Progenitor cell of endocrine pancreas (in vitro differentiated cells): Measurements from ENCODE around the gene LMO7. TPM values are rescaled to one million over a fixed set of nuclear protein-coding genes. Genes with fewer than 3 reads are reported as not detected.
A peak's percentile ranks its signal among the peaks of the same experiment; 100 is the strongest.

Source experiments
- DNase-seq: peaks from one replicate; pipeline ENCODE4 v3.0.0; 2021; ENCODE audit warnings: low spot score; ENCODE audit not compliant: unreplicated experiment
- H3K27ac Mint-ChIP-seq: 2 replicates; pipeline ENCODE4 v1.8.0; 2021; ENCODE audit warnings: mild to moderate bottlenecking, moderate library complexity, mixed read lengths
- H3K27me3 Mint-ChIP-seq: 2 replicates; pipeline ENCODE4 v1.8.0; 2021; ENCODE audit warnings: mixed read lengths
- H3K36me3 Mint-ChIP-seq: 2 replicates; pipeline ENCODE4 v1.8.0; 2022; ENCODE audit warnings: mixed read lengths; ENCODE audit not compliant: insufficient read depth
- H3K4me1 Mint-ChIP-seq: 2 replicates; pipeline ENCODE4 v1.8.0; 2021; ENCODE audit warnings: low read depth, mixed read lengths
- H3K4me3 Mint-ChIP-seq: 2 replicates; pipeline ENCODE4 v1.8.0; 2021; ENCODE audit warnings: low read depth, mild to moderate bottlenecking, moderate library complexity, mixed read lengths
- H3K9me3 Mint-ChIP-seq: 2 replicates; pipeline ENCODE4 v1.8.0; 2021; ENCODE audit warnings: low read depth, mixed read lengths
- total RNA-seq: library from RNA; stranded (reverse); gene quantifications from 2 replicates; pipeline ENCODE4 v1.2.1, GENCODE V29; 2021
- TF ChIP-seq, protein P1 (sequence below): fragments of 200-600 bp; sonication (generic); IDR thresholded peaks from one replicate; pipeline ENCODE4 v1.5.0; 2021; ENCODE audit warnings: antibody characterized with exemption, mild to moderate bottlenecking; ENCODE audit not compliant: unreplicated experiment

LMO7 gene
- total RNA-seq, 1 donor from 2014 or later, result 15.0 TPM

DNA sequence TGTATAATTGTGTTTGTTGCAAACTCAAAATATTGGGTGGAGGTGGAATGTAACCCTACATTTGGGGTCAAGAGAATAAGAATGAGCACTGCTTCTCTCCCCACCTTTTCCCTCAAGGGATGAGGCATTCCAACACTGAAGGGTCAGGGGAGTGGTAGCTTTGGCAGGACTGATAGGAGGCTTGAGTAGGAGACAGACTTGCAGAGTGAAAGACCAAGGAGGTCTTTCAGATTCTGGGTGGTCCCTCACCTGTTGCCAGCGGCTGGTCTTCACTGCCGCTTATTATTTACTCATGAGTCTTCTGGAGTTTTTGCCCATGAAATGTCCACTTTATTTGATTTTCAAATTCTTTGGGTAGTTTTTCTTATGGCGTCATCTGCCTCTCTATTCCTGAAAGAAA lies 118.8 kb downstream of the LMO7 start:
- H3K4me1 Mint-ChIP-seq, result peaks cover 6% of the 10 kb centered on the region
- no peak for DNase-seq
- H3K27ac Mint-ChIP-seq, result no peak overlapping the region
- no peaks in the 10 kb centered on the region for H3K27me3 Mint-ChIP-seq
- peaks cover 11% of the 10 kb centered on the region for H3K9me3 Mint-ChIP-seq
- H3K4me3 Mint-ChIP-seq, result no peak overlapping the region
- peaks cover 1% of the 10 kb centered on the region for H3K36me3 Mint-ChIP-seq
- TF ChIP-seq, protein P1, sequence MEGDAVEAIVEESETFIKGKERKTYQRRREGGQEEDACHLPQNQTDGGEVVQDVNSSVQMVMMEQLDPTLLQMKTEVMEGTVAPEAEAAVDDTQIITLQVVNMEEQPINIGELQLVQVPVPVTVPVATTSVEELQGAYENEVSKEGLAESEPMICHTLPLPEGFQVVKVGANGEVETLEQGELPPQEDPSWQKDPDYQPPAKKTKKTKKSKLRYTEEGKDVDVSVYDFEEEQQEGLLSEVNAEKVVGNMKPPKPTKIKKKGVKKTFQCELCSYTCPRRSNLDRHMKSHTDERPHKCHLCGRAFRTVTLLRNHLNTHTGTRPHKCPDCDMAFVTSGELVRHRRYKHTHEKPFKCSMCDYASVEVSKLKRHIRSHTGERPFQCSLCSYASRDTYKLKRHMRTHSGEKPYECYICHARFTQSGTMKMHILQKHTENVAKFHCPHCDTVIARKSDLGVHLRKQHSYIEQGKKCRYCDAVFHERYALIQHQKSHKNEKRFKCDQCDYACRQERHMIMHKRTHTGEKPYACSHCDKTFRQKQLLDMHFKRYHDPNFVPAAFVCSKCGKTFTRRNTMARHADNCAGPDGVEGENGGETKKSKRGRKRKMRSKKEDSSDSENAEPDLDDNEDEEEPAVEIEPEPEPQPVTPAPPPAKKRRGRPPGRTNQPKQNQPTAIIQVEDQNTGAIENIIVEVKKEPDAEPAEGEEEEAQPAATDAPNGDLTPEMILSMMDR, result no peak

DNA sequence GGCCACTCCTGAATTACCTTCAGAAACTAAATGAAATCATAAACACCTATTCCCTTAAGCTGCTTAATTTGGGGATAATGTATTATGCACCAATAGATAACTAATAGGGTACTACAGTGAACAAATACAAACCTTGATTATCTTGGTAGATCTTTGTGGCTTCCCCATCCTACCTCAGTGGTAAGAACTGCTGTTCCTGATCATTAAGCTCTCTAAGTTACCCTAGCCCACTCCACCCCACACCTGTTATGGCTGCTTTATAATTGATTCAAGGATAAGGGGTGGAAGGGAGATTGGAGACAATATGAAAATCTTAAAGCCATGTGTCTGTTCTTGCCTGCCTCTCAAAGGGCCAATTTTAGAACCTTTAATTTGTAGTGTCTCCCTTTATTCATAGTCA lies 121.2 kb downstream of the LMO7 start:
- no peak overlapping the region for H3K4me3 Mint-ChIP-seq

DNA sequence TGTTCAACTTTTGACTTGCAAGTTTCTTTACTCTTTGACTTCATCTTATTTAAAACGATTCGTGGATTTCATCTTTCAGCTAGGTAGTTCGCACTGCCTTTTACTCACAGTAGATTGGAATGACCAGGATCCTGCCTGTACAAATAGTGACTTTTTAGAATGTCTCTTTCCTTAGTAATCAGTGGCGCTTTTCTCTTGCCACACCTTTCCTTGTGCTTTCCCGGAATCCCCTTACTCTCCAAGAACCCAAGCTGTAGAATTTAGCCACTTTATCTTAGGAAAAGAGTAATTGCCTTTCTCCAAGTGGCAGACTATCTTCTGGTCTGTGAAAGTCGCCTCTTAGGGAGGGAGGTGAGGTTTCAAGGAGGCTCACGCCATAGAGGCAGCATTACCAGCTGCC lies 123.4 kb downstream of the LMO7 start:
- Mint-ChIP-seq H3K4me1 (peaks cover 25% of the 10 kb centered on the region), H3K9me3 (no peaks in the 10 kb centered on the region), H3K27ac (no peak overlapping the region), H3K36me3 (no peaks in the 10 kb centered on the region), H3K27me3 (no peaks in the 10 kb centered on the region), H3K4me3 (no peak overlapping the region)
- TF ChIP-seq, protein P1, result no peak
- no peak for DNase-seq

More for the DNA sequence above, 121.2 kb downstream of the LMO7 start:
- Mint-ChIP-seq H3K36me3 (peaks cover 1% of the 10 kb centered on the region), H3K9me3 (peaks cover 11% of the 10 kb centered on the region), H3K4me1 (peaks cover 21% of the 10 kb centered on the region), H3K27ac (peak overlapping the region; percentile 72), H3K27me3 (no peaks in the 10 kb centered on the region)
- DNase-seq, result no peak
- TF ChIP-seq, protein P1, result no peak

DNA sequence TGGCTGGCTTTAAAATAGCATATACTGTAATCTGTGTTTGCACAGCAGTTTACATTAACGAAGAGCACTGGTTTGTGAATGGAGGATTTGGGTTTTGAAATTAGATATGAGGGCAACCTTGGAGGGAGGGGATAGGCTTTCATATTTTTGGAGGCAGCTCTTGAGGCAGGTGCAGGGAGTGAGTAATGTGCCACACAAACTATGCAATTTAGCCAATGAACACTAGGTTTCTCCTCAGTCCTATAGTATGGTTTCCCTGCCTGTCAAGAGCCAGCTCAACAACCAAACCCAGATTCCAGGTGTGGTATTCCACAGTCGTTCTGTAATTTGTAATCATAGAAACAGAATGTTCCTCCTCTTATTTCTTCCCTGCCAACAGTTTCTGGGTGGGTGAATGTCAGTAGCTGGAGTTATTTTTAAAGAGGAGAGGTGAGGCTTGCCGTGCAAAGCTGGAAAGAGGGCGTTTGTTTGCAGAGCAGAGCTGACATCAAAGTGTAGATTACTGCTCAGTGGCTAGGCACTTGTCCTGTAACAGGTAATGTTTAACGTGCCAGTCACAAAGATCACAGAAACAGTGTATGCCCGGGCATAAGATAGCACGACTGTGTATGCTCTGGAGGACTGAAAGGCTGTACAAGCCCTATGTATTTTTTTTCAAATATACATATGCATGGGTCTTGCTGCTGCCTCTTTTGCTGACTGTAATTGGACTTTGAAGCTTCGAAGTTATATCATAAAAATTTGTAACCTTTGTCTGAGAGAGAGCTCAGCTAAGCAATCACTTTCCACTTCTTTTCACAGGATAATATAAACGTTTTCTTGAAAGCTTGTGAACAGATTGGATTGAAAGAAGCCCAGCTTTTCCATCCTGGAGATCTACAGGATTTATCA lies 124.2 kb downstream of the LMO7 start:
- Mint-ChIP-seq H3K27ac (peak overlapping the region; percentile 79), H3K36me3 (no peaks in the 10 kb centered on the region), H3K4me1 (peaks cover 25% of the 10 kb centered on the region), H3K4me3 (peak overlapping the region; percentile 64), H3K27me3 (no peaks in the 10 kb centered on the region), H3K9me3 (no peaks in the 10 kb centered on the region)
- DNase-seq, result no peak
- TF ChIP-seq, protein P1, result peak; percentile 8

DNA sequence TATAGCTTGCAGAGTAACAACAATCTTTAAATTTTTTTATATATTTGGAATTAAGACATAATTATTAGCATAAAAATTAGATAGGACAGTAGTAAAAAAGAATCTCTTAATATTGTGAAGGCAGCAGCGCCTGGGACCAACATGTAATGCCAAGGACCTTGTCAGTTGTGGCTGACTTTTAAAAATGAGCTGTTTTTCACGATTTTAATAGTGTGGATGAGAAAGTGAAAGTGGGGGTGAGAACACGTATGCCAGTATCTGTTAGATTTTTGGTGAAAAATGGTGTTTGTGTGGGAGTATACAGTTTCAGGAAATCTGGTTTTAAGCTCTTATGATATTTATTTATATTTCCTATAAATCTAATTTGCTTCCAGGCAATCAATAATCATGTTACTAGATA lies 125.2 kb downstream of the LMO7 start:
- Mint-ChIP-seq H3K4me3 (peak overlapping the region; percentile 64), H3K9me3 (no peaks in the 10 kb centered on the region), H3K4me1 (peaks cover 25% of the 10 kb centered on the region), H3K27me3 (no peaks in the 10 kb centered on the region), H3K27ac (peak overlapping the region; percentile 47), H3K36me3 (no peaks in the 10 kb centered on the region)
- TF ChIP-seq, protein P1, result no peak
- no peak for DNase-seq
